GM23248 (cell line): Measurements from ENCODE around the gene PACRGL. TPM values are rescaled to one million over a fixed set of nuclear protein-coding genes. Genes with fewer than 3 reads are reported as not detected.

Experiments used
- DNase-seq: peaks from one replicate; pipeline ENCODE4 v3.0.0-alpha.2; 2015
- H2AFZ ChIP-seq: fragments of 200-600 bp; sonication (generic); 2 replicates; pipeline ENCODE4 v1.6.1; 2016; ENCODE audit warnings: antibody characterized with exemption
- H3F3A ChIP-seq: fragments of 200-600 bp; sonication (generic); 2 replicates; pipeline ENCODE4 v1.6.1; 2016; ENCODE audit warnings: mild to moderate bottlenecking, antibody characterized with exemption, mixed run types; ENCODE audit not compliant: insufficient read depth
- H3K27ac ChIP-seq: fragments of 200-600 bp; sonication (generic); 2 replicates; pipeline ENCODE4 v1.5.1; 2016; ENCODE audit warnings: mild to moderate bottlenecking
- H3K27me3 ChIP-seq: fragments of 200-600 bp; sonication (generic); replicated peaks from 2 replicates; pipeline ENCODE4 v1.6.1; 2016; ENCODE audit warnings: mild to moderate bottlenecking; ENCODE audit not compliant: insufficient read depth
- H3K36me3 ChIP-seq: fragments of 200-600 bp; sonication (generic); 2 replicates; pipeline ENCODE4 v1.6.1; 2016; ENCODE audit warnings: low read depth, mild to moderate bottlenecking
- H3K4me1 ChIP-seq: fragments of 200-600 bp; sonication (generic); 2 replicates; pipeline ENCODE4 v1.6.1; 2016; ENCODE audit warnings: mild to moderate bottlenecking; ENCODE audit not compliant: insufficient read depth
- H3K4me2 ChIP-seq: fragments of 200-600 bp; sonication (generic); one replicate; pipeline ENCODE4 v1.6.1; 2016; ENCODE audit warnings: mild to moderate bottlenecking; ENCODE audit not compliant: unreplicated experiment
- H3K4me3 ChIP-seq: fragments of 200-600 bp; sonication (generic); 2 replicates; pipeline ENCODE4 v1.5.1; 2016; ENCODE audit warnings: mild to moderate bottlenecking
- H3K79me2 ChIP-seq: fragments of 200-600 bp; sonication (generic); 2 replicates; pipeline ENCODE4 v1.6.1; 2016; ENCODE audit warnings: mild to moderate bottlenecking; ENCODE audit not compliant: insufficient read depth
- H3K9ac ChIP-seq: fragments of 200-600 bp; sonication (generic); 2 replicates; pipeline ENCODE4 v1.6.1; 2016; ENCODE audit warnings: mild to moderate bottlenecking
- H3K9me2 ChIP-seq: fragments of 200-600 bp; sonication (generic); 2 replicates; pipeline ENCODE4 v1.6.1; 2016; ENCODE audit warnings: mixed run types, mild to moderate bottlenecking, moderate library complexity; ENCODE audit not compliant: insufficient read depth
- H3K9me3 ChIP-seq: fragments of 200-600 bp; sonication (generic); one replicate; pipeline ENCODE4 v1.6.1; 2017; ENCODE audit warnings: low read depth
- H4K20me1 ChIP-seq: fragments of 200-600 bp; sonication (generic); 2 replicates; pipeline ENCODE4 v1.6.0; 2016; ENCODE audit not compliant: insufficient read depth
- EZH2 ChIP-seq: fragments of 200-600 bp; sonication (generic); IDR thresholded peaks from 2 replicates; pipeline ENCODE4 v1.6.1; 2018; ENCODE audit warnings: antibody characterized with exemption, mild to moderate bottlenecking; ENCODE audit not compliant: insufficient read depth, poor library complexity, severe bottlenecking
- EZH2phosphoT487 ChIP-seq: fragments of 200-600 bp; sonication (generic); IDR thresholded peaks from 2 replicates; pipeline ENCODE4 v1.6.1; 2018; ENCODE audit warnings: antibody characterized with exemption, moderate library complexity, mild to moderate bottlenecking, low read depth; ENCODE audit not compliant: insufficient read depth
- WGBS, 2 experiments: methylation state at CpG; one replicate each; pipeline ENCODE4 v1.1.6; 2015 to 2017; ENCODE audit warnings: low lambda C conversion rate in 2 of 2, low coverage in 1 of 2; ENCODE audit errors: missing lambda C conversion rate in 2 of 2; 5-methylcytosine and 5-hydroxymethylcytosine counted together
- in situ Hi-C: fragments of 300-500 bp; cut with MboI; formaldehyde crosslinking; loops from 2 replicates; pipeline ENCODE4 v1.15.0; 2020
- polyA plus RNA-seq: library from polyadenylated mRNA; unstranded; fragments of >200 nt; fragmentation: Nextera tagmentation; extraction: Ambion mirVana; gene quantifications from 2 replicates; pipeline ENCODE4 v1.2.1, GENCODE V29; 2016
- total RNA-seq: library from RNA; depleted of rRNA; stranded (reverse); fragments of >200 nt; shearing (Covaris generic); gene quantifications from 2 replicates; pipeline ENCODE4 v1.2.3, GENCODE V29; 2014

PACRGL gene
- total and polyA plus RNA-seq, 2 experiments from 2014 or later, result 10.8 to 24.6 TPM

DNA sequence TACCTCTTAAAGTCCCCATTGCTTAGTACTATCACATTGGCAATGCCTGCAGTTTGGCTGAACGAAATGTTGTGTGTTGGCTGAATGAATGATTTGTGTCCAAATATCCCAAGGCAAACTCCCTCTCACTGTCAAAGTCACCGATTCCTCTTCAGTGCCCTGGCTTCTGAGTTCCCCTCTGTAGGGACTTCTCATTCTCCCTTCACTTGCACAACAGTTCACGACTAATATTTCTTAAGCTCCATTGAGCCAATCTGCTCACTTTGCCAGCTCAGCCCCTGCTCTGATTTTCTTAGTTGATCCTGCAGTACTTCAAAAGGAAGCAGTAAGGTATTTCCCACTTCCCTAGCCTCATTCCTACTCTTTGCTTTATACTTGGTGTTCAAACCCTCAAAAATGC, 21.9 kb upstream of the PACRGL start:
- no peak for TF ChIP-seq EZH2
- no peak for TF ChIP-seq EZH2phosphoT487
- DNase-seq, result no peak
- H3K4me1 ChIP-seq, result no peaks in the 10 kb centered on the region
- H3K9me3 ChIP-seq, result no peaks in the 10 kb centered on the region
- in situ Hi-C loops, result loop anchor here (25.0 kb wide), 3 partner anchors 241 to 1991 kb away; no protein-coding TSS in a partner anchor
- 67 to 80% methylated on average over 3 of the region's 3 CpGs for WGBS, 2 experiments
- no peak overlapping the region for H3K4me3 ChIP-seq
- H3K79me2 ChIP-seq, result no peaks in the 10 kb centered on the region
- H3K4me2 ChIP-seq, result no peak overlapping the region
- no peaks in the 10 kb centered on the region for H4K20me1 ChIP-seq
- H3K27me3 ChIP-seq, result peaks cover 22% of the 10 kb centered on the region
- no peak overlapping the region for H3K9ac ChIP-seq
- no peak overlapping the region for H2AFZ ChIP-seq
- no peaks in the 10 kb centered on the region for H3K9me2 ChIP-seq
- H3F3A ChIP-seq, result no peaks in the 10 kb centered on the region
- no peak overlapping the region for H3K27ac ChIP-seq
- H3K36me3 ChIP-seq, result no peaks in the 10 kb centered on the region

DNA sequence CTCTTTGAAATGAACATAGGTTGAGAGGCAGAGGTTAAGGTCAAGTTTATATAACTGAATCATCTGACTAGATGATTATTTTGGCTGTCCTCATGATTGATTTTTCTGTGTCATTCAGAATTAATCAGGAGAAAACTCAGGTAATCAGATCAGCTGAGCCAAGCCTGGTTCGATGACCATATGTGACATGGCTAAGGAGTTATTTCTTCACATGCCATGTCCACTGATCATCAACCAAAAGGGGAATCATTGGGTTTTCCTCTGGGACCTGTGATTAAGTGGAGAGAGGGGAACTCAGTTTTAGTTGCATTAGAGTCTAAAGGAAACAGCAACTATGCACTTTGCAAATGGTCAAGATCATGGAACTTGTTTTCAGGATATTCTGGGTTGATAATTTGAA, 20.3 kb upstream of the PACRGL start:
- Histone ChIP-seq H2AFZ (no peak overlapping the region), H3K27me3 (peaks cover 22% of the 10 kb centered on the region), H3F3A (no peaks in the 10 kb centered on the region), H3K9me3 (no peaks in the 10 kb centered on the region), H3K79me2 (no peaks in the 10 kb centered on the region), H3K27ac (no peak overlapping the region), H3K36me3 (no peaks in the 10 kb centered on the region), H3K4me3 (no peak overlapping the region), H3K9ac (no peak overlapping the region), H3K9me2 (no peaks in the 10 kb centered on the region), H3K4me2 (no peak overlapping the region), H4K20me1 (no peaks in the 10 kb centered on the region), H3K4me1 (no peaks in the 10 kb centered on the region)
- TF ChIP-seq EZH2phosphoT487 (no peak), EZH2 (no peak)
- WGBS, 2 experiments, result 28 to 32% methylated on average over 1 of the region's 1 CpG
- in situ Hi-C loops, result loop anchor here (25.0 kb wide), 3 partner anchors 243 to 1993 kb away; no protein-coding TSS in a partner anchor
- DNase-seq, result peak; percentile 21

DNA sequence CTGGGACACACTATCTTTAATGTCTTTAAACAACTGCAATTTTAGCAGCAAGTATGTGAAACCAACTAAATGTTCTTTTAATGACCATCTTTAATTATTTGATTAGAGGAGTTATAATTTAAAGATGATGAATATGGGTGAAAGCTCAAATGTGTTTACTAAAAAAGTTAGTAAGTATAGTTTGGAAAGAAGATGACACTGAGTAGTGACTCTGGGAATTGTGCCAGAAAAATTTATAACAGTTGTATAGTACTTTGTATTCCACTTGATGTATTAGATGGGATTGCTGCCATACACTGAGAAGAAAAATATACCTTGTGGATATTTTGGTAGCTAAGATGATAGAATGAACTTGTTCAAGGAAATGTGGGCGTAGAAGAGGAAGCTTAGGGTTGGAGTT, 19.5 kb upstream of the PACRGL start:
- H3K4me1 ChIP-seq, result no peaks in the 10 kb centered on the region
- H3K4me2 ChIP-seq, result no peak overlapping the region
- H3K9me3 ChIP-seq, result no peaks in the 10 kb centered on the region
- H3K9me2 ChIP-seq, result no peaks in the 10 kb centered on the region
- peaks cover 22% of the 10 kb centered on the region for H3K27me3 ChIP-seq
- in situ Hi-C loops, result loop anchor here (25.0 kb wide), 3 partner anchors 243 to 1993 kb away; no protein-coding TSS in a partner anchor
- 78 to 92% methylated on average over 1 of the region's 1 CpG for WGBS, 2 experiments
- H3K36me3 ChIP-seq, result no peaks in the 10 kb centered on the region
- no peaks in the 10 kb centered on the region for H3K79me2 ChIP-seq
- H4K20me1 ChIP-seq, result no peaks in the 10 kb centered on the region
- H3K4me3 ChIP-seq, result no peak overlapping the region
- DNase-seq, result no peak
- H3F3A ChIP-seq, result no peaks in the 10 kb centered on the region
- H3K9ac ChIP-seq, result no peak overlapping the region
- no peak overlapping the region for H2AFZ ChIP-seq
- H3K27ac ChIP-seq, result no peak overlapping the region
- TF ChIP-seq EZH2 (no peak), EZH2phosphoT487 (no peak)

DNA sequence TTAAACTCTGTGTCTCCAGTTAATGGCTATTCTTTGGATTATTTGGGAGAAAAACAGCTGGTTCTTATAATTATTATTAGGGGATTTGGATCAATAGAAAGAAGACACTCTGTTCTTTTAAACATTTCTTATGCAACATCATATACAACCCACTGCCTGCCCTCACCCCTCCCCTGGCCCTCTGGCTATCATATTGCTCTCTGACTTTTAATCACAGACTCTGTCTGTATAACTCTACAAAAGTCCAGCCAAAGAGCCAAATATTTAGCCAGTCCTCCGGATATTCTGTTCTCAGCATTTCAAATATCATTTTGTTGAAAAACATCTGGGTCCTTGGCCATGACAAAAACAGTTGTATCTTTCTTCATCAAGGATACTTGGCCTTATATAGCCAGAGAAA, 19.0 kb upstream of the PACRGL start:
- Histone ChIP-seq H2AFZ (no peak overlapping the region), H3K9me2 (no peaks in the 10 kb centered on the region), H3K27me3 (peaks cover 18% of the 10 kb centered on the region), H3K4me2 (no peak overlapping the region), H3K4me1 (no peaks in the 10 kb centered on the region), H3K9me3 (no peaks in the 10 kb centered on the region), H3K79me2 (no peaks in the 10 kb centered on the region), H3K4me3 (no peak overlapping the region), H4K20me1 (no peaks in the 10 kb centered on the region), H3K36me3 (no peaks in the 10 kb centered on the region), H3K9ac (no peak overlapping the region), H3K27ac (no peak overlapping the region), H3F3A (no peaks in the 10 kb centered on the region)
- WGBS, 2 experiments, result 0 to 2% methylated on average over 1 of the region's 1 CpG
- TF ChIP-seq EZH2 (no peak), EZH2phosphoT487 (no peak)
- no peak for DNase-seq
- in situ Hi-C loops, result loop anchor here (25.0 kb wide), 3 partner anchors 244 to 1994 kb away; no protein-coding TSS in a partner anchor
